GM12801 (cell line): ENCODE results near the gene CPSF6.

Experiments used
- CTCF ChIP-seq: IDR thresholded peaks from one replicate; pipeline ENCODE4 v1.5.1; 2011; ENCODE audit warnings: control low read depth; ENCODE audit not compliant: insufficient read length; ENCODE audit errors: extremely low read depth

The CPSF6 gene

GRCh38 chr12:69266036-69266635, 26.8 kb downstream of the CPSF6 start:
- TF ChIP-seq CTCF: no peak

- TF ChIP-seq CTCF: no peak
Observed at GRCh38 chr12:69269736-69270135, 30.4 kb downstream of the CPSF6 start.

- no peak for TF ChIP-seq CTCF
Observed at GRCh38 chr12:69272511-69272910, 33.1 kb downstream of the CPSF6 start.

- no peak for TF ChIP-seq CTCF
Observed at GRCh38 chr12:69274861-69275260, 35.5 kb downstream of the CPSF6 start.

- no peak for TF ChIP-seq CTCF
Observed at GRCh38 chr12:69275471-69275891, 36.1 kb downstream of the CPSF6 start.

GRCh38 chr12:69278814-69279782, 39.7 kb downstream of the CPSF6 start:
- TF ChIP-seq CTCF: no peak

GRCh38 chr12:69284131-69284530, 44.8 kb downstream of the CPSF6 start:
- no peak for TF ChIP-seq CTCF
